HEK293T (cell line): ENCODE measurements around the gene PKNOX2.

ENCODE experiments used
- BHLHE40 ChIP-seq: fragments of 450-650 bp; IDR thresholded peaks from 2 replicates; pipeline ENCODE4 v1.6.1; 2016; ENCODE audit warnings: mild to moderate bottlenecking, moderate library complexity, borderline replicate concordance
- FOXM1 ChIP-seq: fragments of 450-650 bp; IDR thresholded peaks from 2 replicates; pipeline ENCODE4 v1.6.1; 2017; ENCODE audit warnings: mild to moderate bottlenecking, borderline replicate concordance
- HDGF ChIP-seq: fragments of 450-650 bp; IDR thresholded peaks from 2 replicates; pipeline ENCODE4 v1.6.1; 2017; ENCODE audit warnings: antibody characterized with exemption, borderline replicate concordance
- PKNOX1 ChIP-seq: fragments of 450-650 bp; IDR thresholded peaks from 2 replicates; pipeline ENCODE4 v1.6.1; 2016
- ZNF384 ChIP-seq: fragments of 450-650 bp; IDR thresholded peaks from 2 replicates; pipeline ENCODE4 v1.6.1; 2016

DNA sequence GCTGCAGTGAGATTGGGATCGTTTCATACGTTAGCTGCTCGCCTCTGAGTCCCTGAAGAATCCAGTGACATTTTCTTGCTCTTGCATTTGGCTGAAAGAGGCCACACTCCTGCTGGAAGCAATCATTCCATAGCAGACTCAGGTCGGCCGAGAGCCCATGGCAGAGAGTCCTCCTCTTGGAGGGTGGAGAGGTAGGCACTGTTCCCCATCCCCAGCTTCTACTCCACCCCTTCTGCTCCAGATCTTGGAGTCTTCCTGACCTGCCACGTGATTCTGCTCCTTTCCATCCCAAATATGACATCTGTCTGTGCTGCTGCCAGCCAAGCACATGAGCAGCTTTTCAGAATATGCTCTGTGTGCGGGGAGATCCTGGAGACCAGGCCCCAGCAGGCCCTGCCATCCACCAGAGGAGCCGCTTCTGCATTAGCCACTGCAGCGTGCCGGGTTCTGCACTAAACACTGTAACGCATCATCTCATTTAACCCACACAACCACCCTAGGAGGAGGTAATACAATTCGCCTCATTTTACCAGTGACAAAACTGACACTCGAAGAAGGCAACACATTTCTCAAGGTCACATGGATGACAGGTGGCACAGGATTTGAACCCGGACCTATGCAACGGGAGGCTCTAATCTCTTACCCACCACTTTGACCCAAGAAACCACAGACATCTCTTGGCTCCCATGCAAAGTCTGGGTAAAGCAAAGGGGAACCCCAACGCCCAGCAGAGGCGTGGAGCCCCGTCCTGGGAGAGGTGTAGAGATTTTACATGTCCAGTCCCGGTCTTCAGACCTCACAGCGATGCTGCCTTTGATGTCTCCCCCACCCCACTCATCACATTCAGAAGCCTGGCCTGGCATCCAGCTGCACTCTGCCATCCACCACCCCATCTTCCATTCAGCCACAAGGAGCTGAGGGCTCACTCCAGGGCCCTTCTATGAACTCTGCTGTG is 252.7 kb downstream of the PKNOX2 start:
- TF ChIP-seq FOXM1 = no peak
- TF ChIP-seq BHLHE40 = no peak
- no peak for TF ChIP-seq ZNF384
- no peak for TF ChIP-seq HDGF
- TF ChIP-seq PKNOX1 = no peak
